Stimulated activated CD4-positive, alpha-beta T cell treated with anti-CD3 and anti-CD28 coated beads, Interleukin-15, amount 100 ng/mL, for 48 hours (primary cell): ENCODE data around the gene ZBTB17.
"Not testable (repeated sequence)": the region's sequence is repeated elsewhere in the genome, so short reads cannot be mapped to it uniquely, and the experiment has no call there.

ENCODE experiments used
- DNase-seq, 2 donors: peaks; one replicate each; pipeline ENCODE4 v3.0.0-alpha.2; 2020; ENCODE audit warnings: low read depth in 2 of 2

ZBTB17 gene

DNA sequence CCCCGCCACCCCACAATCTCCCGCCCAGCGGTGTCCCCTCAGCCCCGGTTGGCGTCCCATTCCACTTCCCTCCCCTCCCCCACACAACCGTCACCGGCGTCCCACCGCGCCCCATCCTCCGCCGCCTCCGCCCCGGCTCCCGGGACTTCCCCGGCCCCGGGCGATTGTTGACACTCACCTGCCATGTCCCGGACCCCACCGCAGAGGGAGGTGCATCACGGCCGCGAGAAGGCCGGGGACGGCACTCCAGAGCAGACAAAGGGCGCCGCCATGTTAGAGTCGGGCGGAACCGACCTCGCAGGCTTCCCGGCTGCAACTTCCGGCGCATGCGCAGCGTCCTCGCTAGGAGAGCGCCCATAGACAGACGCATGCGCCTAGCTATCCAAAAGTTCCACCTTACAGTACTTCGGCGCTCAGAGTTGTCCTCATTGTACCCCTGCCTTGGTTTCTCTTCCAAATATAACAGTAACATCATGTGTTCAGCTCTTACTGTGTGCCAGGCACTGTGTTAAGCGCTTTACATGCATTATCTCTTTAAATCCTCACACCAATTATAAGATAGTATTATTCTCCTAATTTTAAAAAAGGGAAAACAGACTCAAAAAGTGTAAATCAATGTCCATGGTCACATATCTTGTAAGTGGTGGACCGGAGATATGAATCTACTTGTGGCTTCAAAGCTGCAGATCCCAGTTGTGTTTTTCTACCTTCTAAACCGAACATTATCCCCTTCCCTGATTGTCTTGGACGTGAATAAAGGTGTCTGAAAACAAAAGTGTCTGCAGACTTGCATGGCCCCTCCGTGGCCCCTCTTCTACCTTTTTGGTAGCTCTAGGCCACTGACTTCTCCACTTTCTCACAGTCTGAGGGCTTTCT lies at the start of gene ZBTB17:
TSS of gene ZBTB17 (minus strand) at position 297 of the 876 bp plus-strand sequence. CDS start 27,606 bp downstream, outside the sequence.
- peak; percentile 93 to 94 for DNase-seq

DNA sequence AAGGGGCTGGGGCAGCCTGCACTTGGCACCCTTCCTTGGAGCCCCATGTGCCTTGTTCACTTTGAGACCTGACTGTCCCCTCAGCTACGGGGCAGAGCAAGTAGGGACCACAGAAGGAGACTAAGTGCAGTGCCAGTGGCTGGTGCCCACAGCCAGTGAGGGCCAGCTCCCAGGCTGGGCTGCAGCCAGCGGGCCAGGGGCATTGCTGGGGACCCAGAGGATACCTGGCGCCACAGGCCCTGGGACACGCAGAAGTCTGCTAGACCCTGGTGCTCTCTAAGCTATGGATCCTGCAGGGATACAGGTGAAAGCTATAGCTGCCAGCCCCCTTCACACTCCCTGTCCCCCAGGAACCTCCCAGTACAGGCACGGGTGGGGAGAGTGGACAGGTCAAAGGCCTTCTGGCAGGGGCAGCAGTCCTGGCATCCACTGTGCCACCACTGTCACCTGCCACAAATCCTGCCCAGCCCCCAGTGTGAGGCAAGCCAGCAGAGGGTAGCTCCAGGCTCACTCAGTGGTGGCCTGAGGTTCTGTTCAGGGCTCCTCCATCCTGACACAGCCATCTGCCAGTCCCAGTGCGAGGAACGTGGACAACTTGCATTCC lies 47.3 kb upstream of the ZBTB17 start:
- DNase-seq = no peak

DNA sequence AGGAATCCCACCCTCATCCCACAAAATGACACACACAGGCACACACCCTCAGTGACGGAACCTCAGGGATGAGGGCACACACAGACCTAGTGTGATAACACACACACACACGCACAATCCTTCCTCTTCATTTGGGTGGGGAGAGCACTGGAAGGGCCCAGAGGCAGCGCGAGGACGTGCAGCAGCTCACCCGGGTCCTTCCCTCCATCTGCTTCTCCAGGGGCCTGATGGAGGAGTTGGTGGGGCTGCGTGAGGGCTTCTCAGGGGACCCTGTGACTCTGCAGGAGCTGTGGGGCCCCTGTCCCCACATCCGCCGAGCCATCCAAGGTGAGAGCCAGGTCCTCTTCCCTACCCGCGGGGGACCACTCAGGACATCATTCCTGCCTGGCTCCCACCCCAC lies 46.5 kb upstream of the ZBTB17 start:
- DNase-seq = no peak

DNA sequence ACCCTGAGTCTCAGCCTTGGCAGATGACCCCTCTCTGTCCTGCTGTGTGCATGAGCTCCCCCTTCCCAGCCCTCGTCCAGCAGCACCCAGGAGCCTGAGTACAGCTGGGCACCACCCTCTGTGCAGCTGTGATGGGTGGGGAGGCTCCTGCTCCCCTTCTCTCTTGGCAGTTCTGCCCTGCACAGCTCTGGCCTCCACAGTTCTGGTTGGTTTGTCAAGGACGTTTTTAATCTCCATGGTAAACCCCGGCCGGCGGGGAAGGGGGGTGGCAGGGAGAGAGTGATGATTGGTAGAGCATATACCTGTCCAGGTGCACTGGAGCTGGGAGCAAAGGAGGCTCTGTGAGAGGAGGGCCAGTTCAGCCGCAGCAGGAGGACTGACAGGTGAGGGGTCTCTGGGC lies 45.8 kb upstream of the ZBTB17 start, which contains the start of gene CLCNKA:
TSS of gene CLCNKA (plus strand) at position 356 of the 400 bp plus-strand sequence. CDS start 584 bp downstream, outside the sequence.
- no peak for DNase-seq

DNA sequence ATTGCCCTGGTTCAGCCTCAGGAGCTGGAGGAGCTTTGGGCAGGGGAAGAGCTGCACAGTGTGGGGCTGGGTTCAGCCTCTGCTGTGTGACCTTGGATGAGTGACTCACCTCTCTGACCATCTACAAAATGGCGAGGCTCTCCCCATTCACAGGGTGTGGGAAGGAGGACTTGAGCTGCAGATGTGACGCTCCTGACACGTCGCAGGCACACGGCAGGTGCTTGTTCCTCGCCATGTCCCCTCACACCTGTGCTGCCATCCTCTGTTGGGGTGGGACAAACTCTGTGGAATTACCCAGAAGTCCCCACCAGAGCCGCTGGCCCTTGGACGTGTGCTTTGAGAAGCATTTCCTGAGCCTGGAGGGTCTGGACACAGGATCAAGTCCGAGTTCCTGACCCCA lies 45.0 kb upstream of the ZBTB17 start:
- DNase-seq = not testable (repeated sequence)

DNA sequence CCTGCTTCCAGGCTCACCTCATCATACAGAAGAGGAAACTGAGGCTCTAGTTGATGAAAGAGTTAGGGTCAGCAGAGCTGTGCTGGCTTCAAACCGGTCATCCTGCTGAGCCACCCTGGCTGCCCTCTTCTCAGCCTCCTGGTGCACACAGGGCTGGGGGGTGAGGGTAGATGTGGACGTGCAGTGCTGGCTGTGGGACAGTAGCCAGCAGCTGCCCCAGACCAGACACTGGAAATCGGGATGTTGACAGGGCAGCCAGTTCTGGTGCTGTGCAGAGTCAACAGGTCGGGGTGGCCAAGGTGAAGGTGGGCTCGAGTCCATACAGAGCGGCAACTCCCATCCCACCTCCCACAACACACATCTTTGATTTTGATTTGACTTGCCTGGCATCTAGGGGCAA lies 44.4 kb upstream of the ZBTB17 start:
- no peak for DNase-seq

DNA sequence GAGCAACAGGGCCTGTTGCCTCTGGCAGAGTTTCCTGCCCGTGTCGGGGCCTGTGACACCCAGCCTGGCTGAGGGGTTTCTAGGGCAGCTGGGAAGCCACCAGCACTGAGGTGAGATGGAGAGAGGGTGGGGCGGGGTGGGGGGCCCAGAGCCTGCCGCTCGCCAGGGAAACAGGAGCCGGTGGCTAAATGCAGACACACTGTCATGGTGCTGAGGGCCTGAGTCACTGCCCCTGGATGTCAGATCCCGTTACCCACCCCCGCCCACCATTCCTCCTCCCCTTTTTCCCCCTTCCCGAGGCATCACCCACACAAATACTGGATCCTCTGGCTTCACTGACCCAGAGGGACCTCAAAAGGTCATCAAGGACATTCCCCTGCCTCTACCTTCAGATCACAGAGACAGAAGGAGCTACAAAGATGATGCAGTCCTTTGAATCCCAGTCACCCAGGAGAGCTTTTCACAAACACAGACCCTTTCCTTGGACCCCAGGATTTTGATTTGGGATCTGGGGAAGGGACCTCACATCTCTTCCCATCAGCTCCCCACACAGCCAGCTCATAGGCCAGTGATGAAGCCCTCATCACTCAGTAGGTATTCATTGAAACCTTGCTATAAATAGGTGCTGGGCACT lies 43.9 kb upstream of the ZBTB17 start:
- DNase-seq = no peak

DNA sequence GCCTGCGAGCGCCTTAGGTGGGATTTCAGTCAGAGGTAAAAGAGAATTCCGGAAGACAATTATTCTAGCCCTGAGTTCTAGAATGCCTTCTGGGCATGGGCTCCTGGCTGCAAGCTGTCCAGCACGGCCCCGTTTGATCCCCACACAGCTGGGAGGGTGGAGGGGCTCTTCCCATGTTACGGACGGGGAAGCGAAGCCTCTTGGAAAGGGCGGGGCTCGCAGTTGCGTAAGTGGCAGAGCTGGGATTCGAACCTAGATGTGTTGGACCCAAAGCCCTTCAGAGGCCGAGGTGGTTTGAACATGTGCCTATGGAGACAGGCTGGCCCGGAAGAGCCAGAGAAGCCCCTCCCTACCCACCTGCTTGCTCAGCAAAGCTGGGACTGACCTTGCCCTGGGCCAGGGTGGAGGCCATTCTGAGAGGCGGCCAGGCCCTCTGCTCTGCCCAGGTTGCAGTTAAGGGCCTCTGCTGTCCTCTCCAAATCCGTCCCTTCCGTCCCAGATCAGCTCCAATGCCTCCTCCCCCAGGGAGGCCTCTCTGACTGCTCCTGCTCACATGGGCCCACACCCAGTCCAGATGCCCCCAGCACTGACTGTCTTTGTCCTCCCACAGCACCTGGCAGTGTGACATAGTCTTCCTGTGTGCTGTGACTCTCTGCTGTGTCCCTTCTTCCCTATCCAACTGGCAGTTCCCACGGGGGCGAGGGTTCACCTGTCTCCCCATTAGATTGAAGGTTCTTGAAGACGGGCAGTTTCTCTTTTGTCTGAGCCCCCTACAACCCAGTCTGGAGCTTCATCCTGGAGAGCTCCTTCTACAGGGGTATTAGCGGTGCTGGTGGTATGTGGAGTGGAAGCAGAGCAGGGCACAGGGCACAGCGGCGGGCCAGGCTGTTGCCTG lies 43.1 kb upstream of the ZBTB17 start:
- DNase-seq = no peak

DNA sequence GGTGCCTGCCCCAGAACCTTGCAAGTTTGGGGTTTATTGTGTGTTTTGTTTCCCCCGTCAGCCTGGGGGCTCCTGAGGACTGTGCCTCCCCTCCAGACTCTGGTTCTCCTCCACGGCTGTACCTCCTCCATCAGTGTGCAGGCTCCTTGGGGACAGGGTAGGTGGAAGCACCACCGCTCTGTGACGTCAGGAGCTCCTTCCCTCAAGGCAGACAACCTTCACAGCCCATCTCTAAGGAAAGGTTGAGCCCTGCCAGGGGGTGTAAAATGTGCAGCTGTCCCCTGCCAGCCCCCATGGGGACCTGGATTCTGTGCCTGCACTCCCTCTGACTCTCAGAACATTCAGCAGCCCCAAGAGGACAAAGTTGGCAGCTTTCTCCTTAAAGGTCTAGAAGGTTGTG lies 42.4 kb upstream of the ZBTB17 start:
- DNase-seq = no peak

DNA sequence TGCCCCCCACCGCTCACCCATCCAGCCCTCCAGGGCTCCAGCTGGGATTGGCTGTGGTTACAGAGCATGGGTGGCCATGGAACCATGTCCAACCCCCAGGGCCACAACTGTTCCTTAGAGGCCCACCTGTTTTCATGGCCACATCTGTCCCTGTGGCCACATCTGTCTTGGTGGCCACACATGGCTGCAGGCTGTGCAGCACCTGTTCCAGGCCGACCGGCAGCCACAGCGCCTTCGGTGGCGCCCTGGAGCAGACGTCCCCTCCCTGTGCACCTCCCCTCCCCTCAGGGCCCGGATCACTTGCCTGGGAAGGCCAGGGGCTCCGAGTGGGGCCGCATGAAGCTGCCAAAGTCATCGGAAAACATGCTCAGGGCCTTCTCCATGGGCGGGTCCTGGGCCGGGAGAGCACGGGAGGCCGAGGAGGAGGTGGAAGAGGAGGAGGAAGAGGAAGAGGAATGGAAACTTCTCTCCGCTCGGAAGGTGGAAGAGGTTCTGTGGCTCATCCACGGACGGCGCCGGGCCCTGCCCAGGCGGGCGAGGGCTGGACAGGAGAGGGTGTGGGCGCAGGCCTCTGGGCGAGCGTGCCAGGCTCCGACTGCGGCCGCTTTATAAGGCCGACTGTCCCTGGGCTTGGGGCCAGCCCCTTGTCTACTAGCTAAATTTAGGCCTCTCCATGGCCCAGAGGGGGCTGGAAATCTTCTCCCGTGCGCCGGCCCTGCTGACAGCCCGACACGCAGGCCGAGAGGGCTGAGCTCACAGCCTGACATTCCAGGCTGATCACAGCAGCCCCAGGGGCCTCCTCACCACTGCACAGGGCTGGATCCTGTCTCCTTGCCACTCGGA lies 41.8 kb upstream of the ZBTB17 start, which contains the start of gene HSPB7:
TSS of gene HSPB7 (minus strand) at position 583 of the 843 bp plus-strand sequence. CDS start at position 503, 80 bp downstream.
- no peak for DNase-seq

DNA sequence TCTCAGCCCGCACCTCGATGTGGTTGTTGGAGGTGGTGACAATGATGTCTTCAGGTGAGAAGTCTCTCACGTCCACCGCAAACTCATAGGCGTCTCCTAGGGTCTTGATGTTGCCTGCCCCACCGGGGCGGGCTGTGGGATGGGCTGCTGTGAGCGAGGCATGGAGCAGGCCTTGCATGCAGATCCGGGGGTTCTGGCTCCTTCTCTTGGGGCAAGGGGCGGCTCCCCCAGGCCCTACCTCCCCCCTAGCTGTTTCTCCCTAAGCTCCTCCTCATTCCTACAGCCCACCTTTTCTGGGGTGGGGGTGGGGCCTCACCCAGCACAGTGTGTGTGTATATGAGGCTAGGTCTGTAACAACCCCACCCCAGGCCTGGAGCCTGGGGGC lies 41.2 kb upstream of the ZBTB17 start:
- no peak for DNase-seq

DNA sequence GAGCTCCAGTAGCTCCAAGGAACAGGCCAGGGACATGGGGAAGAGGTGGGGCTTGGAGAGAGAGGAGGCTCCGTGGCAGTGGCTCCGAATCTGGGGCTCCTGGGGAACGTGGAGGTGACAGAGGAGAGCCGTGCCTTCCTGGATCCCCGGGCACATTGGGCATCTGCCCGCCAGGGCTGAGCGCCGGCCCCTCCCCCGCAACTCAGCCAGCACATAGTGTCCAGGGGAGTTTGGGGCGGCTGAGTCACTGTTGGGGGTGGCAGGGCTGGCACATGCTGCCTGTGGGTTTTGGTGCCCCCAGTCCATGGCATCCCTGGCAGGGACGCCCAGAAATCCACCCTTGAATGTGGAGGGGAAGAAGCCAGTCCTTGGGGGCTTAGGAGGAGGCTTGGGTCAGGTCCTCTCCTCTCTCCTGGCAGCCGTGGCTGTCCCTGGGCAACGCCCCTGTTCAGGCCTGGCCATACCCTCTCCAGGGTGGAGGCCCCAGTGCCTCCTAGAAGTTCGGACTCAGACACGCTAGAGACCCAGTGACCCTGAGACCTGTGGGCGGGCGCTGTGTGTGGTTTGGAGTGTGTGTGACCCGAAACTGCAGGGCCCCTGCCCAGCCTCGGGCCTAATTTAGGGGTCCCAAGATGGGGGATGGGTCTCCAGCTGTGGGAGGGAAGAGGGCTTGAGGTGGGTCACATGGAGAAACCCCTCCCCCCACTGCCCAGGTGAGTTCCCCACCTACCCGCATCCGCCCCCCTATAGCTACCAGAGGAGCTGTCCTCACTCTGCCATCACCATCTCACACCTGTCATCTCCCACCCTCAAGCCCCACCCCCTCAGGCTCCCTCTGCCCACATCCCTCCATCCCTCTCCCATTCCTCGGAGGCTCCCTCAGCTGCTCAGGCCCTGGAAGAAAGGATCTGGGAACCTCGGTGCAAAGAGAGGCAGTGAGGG lies 40.3 kb upstream of the ZBTB17 start:
- DNase-seq = no peak

DNA sequence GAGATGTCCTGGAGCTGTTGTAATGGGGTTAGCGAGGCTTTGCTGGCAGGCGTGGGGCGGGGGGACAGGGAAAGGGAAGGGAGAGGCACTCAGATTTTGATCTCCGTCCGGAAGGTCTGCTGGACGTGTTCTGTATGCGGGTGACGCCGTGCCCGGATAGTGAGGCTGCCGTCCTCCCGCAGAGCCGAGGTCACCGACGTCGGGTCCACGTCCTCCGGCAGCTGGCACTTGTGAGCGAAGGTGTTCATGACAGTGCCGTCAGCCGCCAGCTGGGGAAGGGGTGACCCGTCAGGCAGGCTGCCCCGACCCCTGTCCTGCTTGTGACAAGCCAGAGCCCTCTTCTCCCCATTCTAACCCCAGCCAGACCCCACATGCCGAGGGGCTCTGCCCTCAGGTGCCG lies 39.6 kb upstream of the ZBTB17 start:
- no peak for DNase-seq

DNA sequence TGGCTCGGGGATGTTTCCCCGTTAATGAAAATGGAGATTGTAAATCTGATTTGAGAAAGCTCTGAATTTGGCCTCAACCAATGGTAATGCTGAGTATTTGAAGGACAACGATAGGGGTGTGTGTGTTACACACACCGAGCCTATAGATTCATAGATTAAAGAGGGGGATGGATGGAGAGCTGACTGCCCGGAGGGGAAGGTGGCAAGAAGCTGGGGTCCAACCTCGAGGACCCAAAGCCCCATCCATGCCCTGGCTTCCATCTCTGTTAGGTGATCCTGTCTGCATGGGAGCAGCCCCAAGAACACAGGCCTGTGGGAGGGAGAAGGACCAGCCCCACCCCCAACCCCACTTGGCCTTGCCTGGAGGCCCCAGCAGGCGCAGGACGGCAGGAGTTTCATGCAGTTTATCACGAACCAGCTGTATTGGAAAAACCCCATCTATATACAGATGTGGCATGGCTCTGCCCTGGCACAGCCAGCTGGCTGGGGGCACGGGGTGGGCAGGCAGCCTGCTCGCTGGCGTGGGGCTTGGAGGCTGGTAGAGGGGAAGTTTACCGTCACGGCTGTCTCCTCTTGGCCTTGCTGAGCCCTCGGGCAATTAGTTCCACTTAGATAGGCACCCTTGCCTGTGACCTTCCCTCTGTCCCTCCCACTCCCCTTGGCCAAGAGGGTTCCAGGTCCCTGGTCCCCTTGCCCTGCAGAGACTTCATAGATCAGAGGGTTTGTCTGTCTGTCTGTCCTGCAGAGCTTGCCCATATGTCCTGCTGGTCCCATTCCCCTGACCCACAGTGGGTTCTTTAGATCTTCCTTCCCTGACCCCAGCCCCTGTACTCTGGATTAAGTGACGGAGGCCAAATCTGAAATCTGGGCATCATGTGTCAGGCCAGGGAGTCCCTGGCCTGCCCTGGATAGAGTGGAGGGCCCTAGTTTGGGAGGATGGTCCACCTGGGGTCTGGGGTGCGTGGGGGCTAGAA lies 38.9 kb upstream of the ZBTB17 start:
- no peak for DNase-seq

DNA sequence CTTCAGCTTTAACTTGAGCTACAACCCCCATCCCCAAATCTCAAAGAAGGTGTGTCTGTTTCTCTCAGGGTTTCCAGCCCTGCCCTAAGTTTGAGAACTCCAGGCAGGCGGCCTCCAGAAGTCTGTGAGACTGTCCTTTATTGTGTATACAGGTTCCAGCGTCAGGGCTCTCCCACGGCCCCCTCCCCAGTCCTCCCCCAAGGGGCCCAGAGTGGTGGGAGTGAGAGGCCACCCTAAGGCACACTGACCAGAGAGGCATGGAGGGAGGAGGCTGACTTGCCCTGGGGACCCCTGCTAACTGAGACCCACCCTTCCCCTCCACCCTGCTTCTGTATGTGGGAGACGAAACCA lies 38.0 kb upstream of the ZBTB17 start:
- DNase-seq = no peak

DNA sequence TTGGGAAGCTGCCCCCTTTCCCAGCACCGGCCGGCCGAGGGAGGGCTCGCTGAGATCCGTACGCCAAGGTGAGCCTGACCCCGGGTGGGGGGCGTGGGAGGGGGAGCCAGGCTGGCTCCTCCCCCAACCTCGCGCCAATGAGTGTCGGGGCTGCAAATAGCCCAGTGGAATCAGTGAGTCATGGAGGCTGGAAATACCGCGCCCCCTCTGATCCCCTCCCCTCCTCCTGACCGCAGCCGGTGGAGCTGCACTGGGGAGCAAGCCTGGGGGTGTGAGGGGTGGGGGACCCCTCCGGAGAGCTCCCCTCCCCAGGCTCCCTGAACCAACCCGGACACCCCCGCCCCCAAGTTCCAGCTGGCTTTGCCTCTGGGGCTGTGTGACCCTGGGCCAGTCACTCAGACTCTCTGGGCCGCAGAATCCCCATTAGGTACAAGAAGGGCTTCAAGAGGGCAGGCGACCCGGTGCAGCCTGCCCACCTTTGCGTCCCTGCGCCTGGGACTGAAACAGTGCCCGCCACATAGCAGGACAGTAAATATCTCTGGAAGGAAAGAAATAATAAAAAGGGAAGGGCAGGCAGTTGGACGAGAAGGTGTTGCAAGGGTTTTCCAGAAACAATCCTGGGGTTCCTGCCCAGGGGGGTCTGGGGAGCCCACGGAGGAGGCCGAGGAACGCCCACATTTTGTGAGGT lies 37.5 kb upstream of the ZBTB17 start:
- peak; percentile 17 to 30 for DNase-seq

DNA sequence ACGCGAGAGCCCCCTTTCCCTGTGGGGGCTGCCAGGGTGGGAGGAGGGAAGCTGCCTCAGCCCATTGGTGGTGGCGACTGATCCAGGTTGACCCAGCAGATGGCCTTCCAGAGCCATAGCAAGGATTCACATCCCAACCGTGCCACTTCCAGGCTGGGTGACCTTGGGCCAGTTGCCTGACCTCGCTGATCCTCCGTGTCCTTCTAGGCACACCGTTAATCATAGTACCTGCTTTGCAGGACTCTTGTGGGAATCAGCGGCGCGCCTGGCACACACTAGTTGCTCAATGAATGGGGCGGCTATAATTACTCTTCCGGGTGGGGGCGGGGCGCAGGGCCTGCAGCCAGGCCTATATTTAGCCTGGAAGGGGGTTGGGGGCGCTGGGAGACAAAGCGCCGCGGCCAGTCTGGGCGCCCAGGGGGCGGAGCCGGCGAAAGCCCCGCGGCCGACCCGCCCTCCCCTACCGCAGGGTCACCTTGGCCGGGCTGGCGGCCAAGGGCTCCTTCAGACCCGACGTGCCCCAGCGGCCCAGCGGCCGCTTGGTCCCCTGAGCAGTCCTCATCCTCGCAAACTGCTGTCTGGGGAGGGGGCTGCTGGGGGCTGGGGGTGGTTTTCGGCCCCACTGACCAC lies 36.8 kb upstream of the ZBTB17 start:
- DNase-seq = peak in 1 of 2 donors; percentile 27
